Astrocyte (in vitro differentiated cells and primary cell): ENCODE data around the gene ORC3. TPM values are rescaled to one million over a fixed set of nuclear protein-coding genes. Genes with fewer than 3 reads are reported as not detected.

Experiments
- DNase-seq: peaks from one replicate; pipeline ENCODE4 v3.0.0-alpha.2; 2010; ENCODE audit warnings: low read depth
- FAIRE-seq: peaks from 2 replicates; lab custom pipeline; 2011; peaks lifted over from hg19 to GRCh38; lab: Jason Lieb, UNC
- H2AFZ ChIP-seq: 2 replicates; pipeline ENCODE4 v1.6.0; 2012; ENCODE audit warnings: low read depth, low read length, inconsistent platforms
- H3K27ac ChIP-seq: 2 replicates; pipeline ENCODE4 v1.5.1; 2011; ENCODE audit warnings: low read depth, low read length, inconsistent platforms
- H3K27me3 ChIP-seq: 2 replicates; pipeline ENCODE4 v1.6.0; 2011; ENCODE audit warnings: low read length, inconsistent platforms; ENCODE audit not compliant: insufficient read depth
- H3K36me3 ChIP-seq: 2 replicates; pipeline ENCODE4 v1.5.1; 2011; ENCODE audit warnings: low read length, inconsistent platforms; ENCODE audit not compliant: insufficient read depth
- H3K4me1 ChIP-seq: 2 replicates; pipeline ENCODE4 v1.5.1; 2011; ENCODE audit warnings: low read length, inconsistent platforms; ENCODE audit not compliant: insufficient read depth
- H3K4me2 ChIP-seq: 2 replicates; pipeline ENCODE4 v1.6.0; 2012; ENCODE audit warnings: low read length, inconsistent platforms
- H3K4me3 ChIP-seq: 2 replicates; pipeline ENCODE4 v1.5.1; 2011; ENCODE audit warnings: low read depth, mild to moderate bottlenecking, low read length, inconsistent platforms; ENCODE audit not compliant: insufficient read depth
- H3K79me2 ChIP-seq: 2 replicates; pipeline ENCODE4 v1.6.0; 2012; ENCODE audit warnings: mild to moderate bottlenecking, low read length, inconsistent platforms; ENCODE audit not compliant: insufficient read depth
- H3K9ac ChIP-seq: 2 replicates; pipeline ENCODE4 v1.6.0; 2012; ENCODE audit warnings: mild to moderate bottlenecking, low read length, inconsistent platforms
- H3K9me3 ChIP-seq: 2 replicates; pipeline ENCODE4 v1.5.1; 2012; ENCODE audit warnings: low read depth, mild to moderate bottlenecking, low read length, inconsistent platforms; ENCODE audit not compliant: insufficient read depth
- H4K20me1 ChIP-seq: 2 replicates; pipeline ENCODE4 v1.6.0; 2012; ENCODE audit warnings: low read length, inconsistent platforms; ENCODE audit not compliant: insufficient read depth
- H3K27ac Mint-ChIP-seq: one replicate; pipeline ENCODE4 v1.8.0; 2021; ENCODE audit warnings: mild to moderate bottlenecking, mixed read lengths; ENCODE audit not compliant: unreplicated experiment
- H3K27me3 Mint-ChIP-seq: one replicate; pipeline ENCODE4 v1.8.0; 2021; ENCODE audit warnings: low read depth, mixed read lengths; ENCODE audit not compliant: unreplicated experiment
- H3K36me3 Mint-ChIP-seq: one replicate; pipeline ENCODE4 v1.8.0; 2021; ENCODE audit warnings: low read depth, mixed read lengths; ENCODE audit not compliant: unreplicated experiment
- H3K4me1 Mint-ChIP-seq: one replicate; pipeline ENCODE4 v1.8.0; 2021; ENCODE audit warnings: low read depth, mixed read lengths; ENCODE audit not compliant: unreplicated experiment
- H3K4me3 Mint-ChIP-seq: one replicate; pipeline ENCODE4 v1.8.0; 2021; ENCODE audit warnings: mild to moderate bottlenecking, moderate library complexity, mixed read lengths; ENCODE audit not compliant: unreplicated experiment
- H3K9me3 Mint-ChIP-seq: one replicate; pipeline ENCODE4 v1.8.0; 2021; ENCODE audit warnings: mild to moderate bottlenecking, mixed read lengths; ENCODE audit not compliant: unreplicated experiment
- CTCF ChIP-seq: IDR thresholded peaks from 2 replicates; pipeline ENCODE4 v1.5.1; 2011; ENCODE audit warnings: low read depth, mild to moderate bottlenecking, inconsistent platforms, low read length, moderate library complexity; ENCODE audit not compliant: insufficient read depth
- EZH2 ChIP-seq: IDR thresholded peaks from 2 replicates; pipeline ENCODE4 v1.6.1; 2012; ENCODE audit warnings: mild to moderate bottlenecking, low read length, inconsistent platforms; ENCODE audit not compliant: insufficient read depth
- total RNA-seq: library from RNA; stranded (reverse); gene quantifications from 2 replicates; pipeline ENCODE4 v1.2.1, GENCODE V29; 2021

ORC3 gene
- total RNA-seq, 1 donor from 2014 or later, result 23.1 TPM

GRCh38 chr6:87700397-87701343 is 110.7 kb downstream of the ORC3 start:
- TF ChIP-seq EZH2 (no peak), CTCF (no peak)
- H2AFZ ChIP-seq, result no peak overlapping the region
- Mint-ChIP-seq H3K36me3 (no peaks in the 10 kb centered on the region), H3K27ac (peak overlapping the region; percentile 95), H3K4me3 (peak overlapping the region; percentile 99), H3K9me3 (no peaks in the 10 kb centered on the region), H3K4me1 (peaks cover 10% of the 10 kb centered on the region), H3K27me3 (no peaks in the 10 kb centered on the region)
- H3K79me2 ChIP-seq, result peaks cover 64% of the 10 kb centered on the region
- H3K4me3 ChIP-seq, result peak overlapping the region; percentile 89
- H3K27ac ChIP-seq, result peak overlapping the region; percentile 94
- peak overlapping the region; percentile 96 for H3K9ac ChIP-seq
- no peaks in the 10 kb centered on the region for H3K36me3 ChIP-seq
- H3K9me3 ChIP-seq, result no peaks in the 10 kb centered on the region
- no peak for FAIRE-seq
- H3K4me2 ChIP-seq, result peak overlapping the region; percentile 90
- H3K27me3 ChIP-seq, result no peaks in the 10 kb centered on the region
- peaks cover 53% of the 10 kb centered on the region for H4K20me1 ChIP-seq
- peak; percentile 68 for DNase-seq
- peaks cover 24% of the 10 kb centered on the region for H3K4me1 ChIP-seq

GRCh38 chr6:87701344-87701675 is 111.4 kb downstream of the ORC3 start:
- Mint-ChIP-seq H3K4me3 (peak overlapping the region; percentile 99), H3K9me3 (no peaks in the 10 kb centered on the region), H3K27me3 (no peaks in the 10 kb centered on the region), H3K27ac (peak overlapping the region; percentile 95), H3K36me3 (no peaks in the 10 kb centered on the region), H3K4me1 (peaks cover 10% of the 10 kb centered on the region)
- no peak overlapping the region for H2AFZ ChIP-seq
- H3K4me2 ChIP-seq, result peak overlapping the region; percentile 90
- peaks cover 46% of the 10 kb centered on the region for H4K20me1 ChIP-seq
- DNase-seq, result no peak
- no peaks in the 10 kb centered on the region for H3K36me3 ChIP-seq
- H3K4me3 ChIP-seq, result peak overlapping the region; percentile 89
- H3K9ac ChIP-seq, result peak overlapping the region; percentile 96
- H3K4me1 ChIP-seq, result peaks cover 20% of the 10 kb centered on the region
- H3K79me2 ChIP-seq, result peaks cover 57% of the 10 kb centered on the region
- no peak for TF ChIP-seq EZH2
- TF ChIP-seq CTCF, result no peak
- no peaks in the 10 kb centered on the region for H3K9me3 ChIP-seq
- no peak for FAIRE-seq
- H3K27ac ChIP-seq, result peak overlapping the region; percentile 94
- H3K27me3 ChIP-seq, result no peaks in the 10 kb centered on the region
